ENCODE measurements around the gene HLA-A. TPM values are rescaled to one million over a fixed set of nuclear protein-coding genes. Genes with fewer than 3 reads are reported as not detected.

The HLA-A gene
- total RNA-seq, 1 experiment from 2014 or later = 251 TPM

DNA sequence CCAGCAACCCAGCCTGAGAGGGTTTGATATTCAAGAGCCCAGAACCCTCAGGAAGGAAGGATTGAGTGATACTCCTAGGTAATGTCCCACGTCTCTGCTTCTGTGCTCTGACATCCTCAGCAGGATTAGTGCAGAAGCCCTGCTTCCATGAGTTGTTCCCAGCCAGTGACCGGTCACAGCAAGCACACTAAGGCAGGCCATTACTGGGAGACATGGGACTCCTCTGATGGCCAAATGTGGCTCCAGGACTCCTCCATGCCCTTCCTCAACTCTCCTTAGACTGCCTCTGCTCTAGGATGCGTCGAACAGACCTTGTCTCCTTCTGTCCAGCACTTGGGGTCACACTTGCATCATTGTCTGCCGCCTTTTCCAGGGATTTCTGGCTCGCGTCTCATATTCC, 7.6 kb downstream of the HLA-A start:
- ChIA-PET RAD21 (ENCODE audit: low non-redundant PET in 1 of 2, low total read pairs in 2 of 2, uncharacterized antibody in 2 of 2, unreplicated experiment in 2 of 2) (no interaction called here), CTCF (no interaction called here), POLR2A (no interaction called here)
- no peaks in the 10 kb centered on the region for H3K9me2 ChIP-seq (ENCODE audit: insufficient read depth)
- H2AFZ ChIP-seq (ENCODE audit: low read depth, low read length, poor library complexity, severe bottlenecking) = no peak overlapping the region
- DNase-seq (ENCODE audit: low read depth, low spot score) (no peak), ATAC-seq (no peak)
- H3K27ac ChIP-seq (ENCODE audit: low read depth, low read length) = no peak overlapping the region
- no peaks in the 10 kb centered on the region for H3K9me3 ChIP-seq (ENCODE audit: control insufficient read depth in 1 of 2, insufficient read depth in 1 of 2, low read depth in 1 of 2, low read length in 2 of 2)
- intact Hi-C loops (cut with micrococcal nuclease) = no loop called here
- no peak overlapping the region for H3K4me3 ChIP-seq (replicated peaks in 1 of 2; ENCODE audit: low read depth in 1 of 2, low read length in 2 of 2)
- no TSS peak for BruUV-seq (replicated peaks)
- no peaks in the 10 kb centered on the region for H3K27me3 ChIP-seq (ENCODE audit: insufficient read depth, low read length)
- H3K9ac ChIP-seq (ENCODE audit: low read length) = no peak overlapping the region
- peaks cover 18 to 28% of the 10 kb centered on the region in 2 experiments for H3K4me1 ChIP-seq (ENCODE audit: control insufficient read depth in 1 of 2, insufficient read depth in 2 of 2, low read length in 2 of 2)
- no peak overlapping the region for H3K4me2 ChIP-seq (ENCODE audit: low read length)
- peaks cover 4% of the 10 kb centered on the region in 2 experiments; a peak in 2 of 4 replicates for H3K36me3 ChIP-seq (ENCODE audit: control insufficient read depth in 1 of 2, insufficient read depth in 2 of 2, low read length in 2 of 2)
- no peaks in the 10 kb centered on the region for H3K79me2 ChIP-seq (ENCODE audit: insufficient read depth, low read length)
- TF ChIP-seq ELF1 (IDR thresholded peaks at IDR 0.05; ENCODE audit: borderline replicate concordance, low read depth) (no peak), CEBPB (IDR thresholded peaks at IDR 0.05; ENCODE audit: low read depth) (no peak), RAD21 (IDR thresholded peaks at IDR 0.05; ENCODE audit: low read depth) (no peak), SP1 (IDR thresholded peaks at IDR 0.05; ENCODE audit: low read depth) (no peak), CBX3 (IDR thresholded peaks at IDR 0.05; ENCODE audit: low read depth) (no peak), POLR2AphosphoS5 (IDR thresholded peaks at IDR 0.05; ENCODE audit: low read depth, low read length) (no peak)
- TF ChIP-seq, protein P1, sequence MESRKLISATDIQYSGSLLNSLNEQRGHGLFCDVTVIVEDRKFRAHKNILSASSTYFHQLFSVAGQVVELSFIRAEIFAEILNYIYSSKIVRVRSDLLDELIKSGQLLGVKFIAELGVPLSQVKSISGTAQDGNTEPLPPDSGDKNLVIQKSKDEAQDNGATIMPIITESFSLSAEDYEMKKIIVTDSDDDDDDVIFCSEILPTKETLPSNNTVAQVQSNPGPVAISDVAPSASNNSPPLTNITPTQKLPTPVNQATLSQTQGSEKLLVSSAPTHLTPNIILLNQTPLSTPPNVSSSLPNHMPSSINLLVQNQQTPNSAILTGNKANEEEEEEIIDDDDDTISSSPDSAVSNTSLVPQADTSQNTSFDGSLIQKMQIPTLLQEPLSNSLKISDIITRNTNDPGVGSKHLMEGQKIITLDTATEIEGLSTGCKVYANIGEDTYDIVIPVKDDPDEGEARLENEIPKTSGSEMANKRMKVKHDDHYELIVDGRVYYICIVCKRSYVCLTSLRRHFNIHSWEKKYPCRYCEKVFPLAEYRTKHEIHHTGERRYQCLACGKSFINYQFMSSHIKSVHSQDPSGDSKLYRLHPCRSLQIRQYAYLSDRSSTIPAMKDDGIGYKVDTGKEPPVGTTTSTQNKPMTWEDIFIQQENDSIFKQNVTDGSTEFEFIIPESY (IDR thresholded peaks at IDR 0.05; ENCODE audit: extremely low read depth, insufficient replicate concordance, low read length) = no peak
- no peaks in the 10 kb centered on the region for H4K20me1 ChIP-seq (ENCODE audit: insufficient read depth)

DNA sequence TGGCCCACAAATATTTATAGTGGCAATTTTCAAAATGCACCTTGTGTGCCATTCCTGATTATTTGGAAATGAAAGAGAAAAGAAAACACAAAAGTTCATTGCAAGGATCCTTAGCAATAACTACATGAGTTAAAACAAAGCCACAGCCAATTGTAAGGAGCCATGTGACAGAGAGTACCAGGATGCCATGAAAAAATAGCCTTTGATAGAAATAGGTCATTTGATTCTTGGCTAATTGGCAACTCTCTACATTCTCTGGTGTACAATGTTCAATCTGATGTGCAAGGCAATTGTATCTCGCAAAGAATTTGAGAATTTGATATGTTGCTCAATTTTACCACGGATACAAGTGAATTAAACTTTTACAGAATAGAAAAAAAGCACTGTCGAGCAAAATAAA, 9.6 kb downstream of the HLA-A start:
- no peaks in the 10 kb centered on the region for H3K9me3 ChIP-seq (ENCODE audit: control insufficient read depth in 1 of 2, insufficient read depth in 1 of 2, low read depth in 1 of 2, low read length in 2 of 2)
- no peak overlapping the region for H3K9ac ChIP-seq (ENCODE audit: low read length)
- POLR2A ChIA-PET = interaction anchor here (2.5 kb wide), 1 partner anchor 13 kb away, joined by 8 read pairs; no protein-coding TSS in a partner anchor
- no peak overlapping the region for H2AFZ ChIP-seq (ENCODE audit: low read depth, low read length, poor library complexity, severe bottlenecking)
- H3K79me2 ChIP-seq (ENCODE audit: insufficient read depth, low read length) = no peaks in the 10 kb centered on the region
- H3K4me1 ChIP-seq (ENCODE audit: control insufficient read depth in 1 of 2, insufficient read depth in 2 of 2, low read length in 2 of 2) = peaks cover 32 to 48% of the 10 kb centered on the region in 2 experiments
- intact Hi-C loops (cut with micrococcal nuclease) = no loop called here
- no peak for DNase-seq (ENCODE audit: low read depth, low spot score)
- H3K4me2 ChIP-seq (ENCODE audit: low read length) = no peak overlapping the region
- no peaks in the 10 kb centered on the region for H3K36me3 ChIP-seq (ENCODE audit: control insufficient read depth in 1 of 2, insufficient read depth in 2 of 2, low read length in 2 of 2)
- ATAC-seq = no peak
- no peak overlapping the region for H3K4me3 ChIP-seq (replicated peaks in 1 of 2; ENCODE audit: low read depth in 1 of 2, low read length in 2 of 2)
- RAD21 ChIA-PET (ENCODE audit: low non-redundant PET in 1 of 2, low total read pairs in 2 of 2, uncharacterized antibody in 2 of 2, unreplicated experiment in 2 of 2) = no interaction called here
- no TSS peak for BruUV-seq (replicated peaks)
- CTCF ChIA-PET = no interaction called here
- no peak overlapping the region for H3K27ac ChIP-seq (ENCODE audit: low read depth, low read length)
- H4K20me1 ChIP-seq (ENCODE audit: insufficient read depth) = no peaks in the 10 kb centered on the region
- H3K27me3 ChIP-seq (ENCODE audit: insufficient read depth, low read length) = no peaks in the 10 kb centered on the region
- H3K9me2 ChIP-seq (ENCODE audit: insufficient read depth) = no peaks in the 10 kb centered on the region
- TF ChIP-seq JUND (IDR thresholded peaks at IDR 0.05) = no peak
- no peak for TF ChIP-seq EZH2phosphoT487 (IDR thresholded peaks at IDR 0.05; ENCODE audit: borderline replicate concordance)
- no peak for TF ChIP-seq EGR1 (IDR thresholded peaks at IDR 0.05; ENCODE audit: low read depth)
- no peak for TF ChIP-seq ELF1 (IDR thresholded peaks at IDR 0.05; ENCODE audit: borderline replicate concordance, low read depth)
- TF ChIP-seq POLR2A (IDR thresholded peaks at IDR 0.05; ENCODE audit: borderline replicate concordance, extremely low read depth, insufficient read depth, insufficient read length) = no peak
- no peak for TF ChIP-seq ZFX (IDR thresholded peaks at IDR 0.05)
- no peak for TF ChIP-seq CBX3 (IDR thresholded peaks at IDR 0.05; ENCODE audit: low read depth)
- TF ChIP-seq, protein P2, sequence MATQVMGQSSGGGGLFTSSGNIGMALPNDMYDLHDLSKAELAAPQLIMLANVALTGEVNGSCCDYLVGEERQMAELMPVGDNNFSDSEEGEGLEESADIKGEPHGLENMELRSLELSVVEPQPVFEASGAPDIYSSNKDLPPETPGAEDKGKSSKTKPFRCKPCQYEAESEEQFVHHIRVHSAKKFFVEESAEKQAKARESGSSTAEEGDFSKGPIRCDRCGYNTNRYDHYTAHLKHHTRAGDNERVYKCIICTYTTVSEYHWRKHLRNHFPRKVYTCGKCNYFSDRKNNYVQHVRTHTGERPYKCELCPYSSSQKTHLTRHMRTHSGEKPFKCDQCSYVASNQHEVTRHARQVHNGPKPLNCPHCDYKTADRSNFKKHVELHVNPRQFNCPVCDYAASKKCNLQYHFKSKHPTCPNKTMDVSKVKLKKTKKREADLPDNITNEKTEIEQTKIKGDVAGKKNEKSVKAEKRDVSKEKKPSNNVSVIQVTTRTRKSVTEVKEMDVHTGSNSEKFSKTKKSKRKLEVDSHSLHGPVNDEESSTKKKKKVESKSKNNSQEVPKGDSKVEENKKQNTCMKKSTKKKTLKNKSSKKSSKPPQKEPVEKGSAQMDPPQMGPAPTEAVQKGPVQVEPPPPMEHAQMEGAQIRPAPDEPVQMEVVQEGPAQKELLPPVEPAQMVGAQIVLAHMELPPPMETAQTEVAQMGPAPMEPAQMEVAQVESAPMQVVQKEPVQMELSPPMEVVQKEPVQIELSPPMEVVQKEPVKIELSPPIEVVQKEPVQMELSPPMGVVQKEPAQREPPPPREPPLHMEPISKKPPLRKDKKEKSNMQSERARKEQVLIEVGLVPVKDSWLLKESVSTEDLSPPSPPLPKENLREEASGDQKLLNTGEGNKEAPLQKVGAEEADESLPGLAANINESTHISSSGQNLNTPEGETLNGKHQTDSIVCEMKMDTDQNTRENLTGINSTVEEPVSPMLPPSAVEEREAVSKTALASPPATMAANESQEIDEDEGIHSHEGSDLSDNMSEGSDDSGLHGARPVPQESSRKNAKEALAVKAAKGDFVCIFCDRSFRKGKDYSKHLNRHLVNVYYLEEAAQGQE (IDR thresholded peaks at IDR 0.05; ENCODE audit: low read depth) = no peak
- no peak for TF ChIP-seq SRF (IDR thresholded peaks at IDR 0.05; ENCODE audit: low read depth)
- TF ChIP-seq RAD21 (IDR thresholded peaks at IDR 0.05; ENCODE audit: low read depth) = no peak
- no peak for TF ChIP-seq POLR2AphosphoS5 (IDR thresholded peaks at IDR 0.05; ENCODE audit: low read depth, low read length)
- TF ChIP-seq, protein P3, sequence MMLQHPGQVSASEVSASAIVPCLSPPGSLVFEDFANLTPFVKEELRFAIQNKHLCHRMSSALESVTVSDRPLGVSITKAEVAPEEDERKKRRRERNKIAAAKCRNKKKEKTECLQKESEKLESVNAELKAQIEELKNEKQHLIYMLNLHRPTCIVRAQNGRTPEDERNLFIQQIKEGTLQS (IDR thresholded peaks at IDR 0.05) = no peak

Measured in HCT116 (cell line).